ENCODE results near the gene SPTBN1. TPM values are rescaled to one million over a fixed set of nuclear protein-coding genes. Genes with fewer than 3 reads are reported as not detected.

The SPTBN1 gene
- polyA plus RNA-seq, 1 experiment, result 56.6 TPM

GRCh38 chr2:54475919-54476318 lies 19.8 kb downstream of the SPTBN1 start:
- Histone ChIP-seq H3K9me3 (ENCODE audit: control insufficient read depth, insufficient read depth, low read length) (no peaks in the 10 kb centered on the region), H3K27ac (ENCODE audit: low read depth, low read length) (no peak overlapping the region), H3K27me3 (ENCODE audit: control insufficient read depth, insufficient read depth, low read length) (no peaks in the 10 kb centered on the region), H3K4me3 (ENCODE audit: low read depth, low read length) (no peak overlapping the region)
- CTCF ChIA-PET, result no interaction called here
- POLR2A ChIA-PET, result no interaction called here
- no peak for TF ChIP-seq CTCF (IDR thresholded peaks at IDR 0.05; ENCODE audit: low read depth, low read length)
- no peak for DNase-seq (ENCODE audit: low read depth, low spot score)

GRCh38 chr2:54476852-54477251 lies 20.7 kb downstream of the SPTBN1 start:
- H3K27ac ChIP-seq (ENCODE audit: low read depth, low read length), result no peak overlapping the region
- H3K27me3 ChIP-seq (ENCODE audit: control insufficient read depth, insufficient read depth, low read length), result no peaks in the 10 kb centered on the region
- CTCF ChIA-PET, result no interaction called here
- no peaks in the 10 kb centered on the region for H3K9me3 ChIP-seq (ENCODE audit: control insufficient read depth, insufficient read depth, low read length)
- no peak overlapping the region for H3K4me3 ChIP-seq (ENCODE audit: low read depth, low read length)
- DNase-seq (ENCODE audit: low read depth, low spot score), result no peak
- POLR2A ChIA-PET, result no interaction called here
- no peak for TF ChIP-seq CTCF (IDR thresholded peaks at IDR 0.05; ENCODE audit: low read depth, low read length)

GRCh38 chr2:54477896-54478295 lies 21.8 kb downstream of the SPTBN1 start:
- CTCF ChIA-PET, result no interaction called here
- POLR2A ChIA-PET, result no interaction called here
- no peak for DNase-seq (ENCODE audit: low read depth, low spot score)
- TF ChIP-seq CTCF (IDR thresholded peaks at IDR 0.05; ENCODE audit: low read depth, low read length), result no peak
- Histone ChIP-seq H3K4me3 (ENCODE audit: low read depth, low read length) (no peak overlapping the region), H3K27me3 (ENCODE audit: control insufficient read depth, insufficient read depth, low read length) (no peaks in the 10 kb centered on the region), H3K9me3 (ENCODE audit: control insufficient read depth, insufficient read depth, low read length) (no peaks in the 10 kb centered on the region), H3K27ac (ENCODE audit: low read depth, low read length) (no peak overlapping the region)

- Histone ChIP-seq H3K9me3 (ENCODE audit: control insufficient read depth, insufficient read depth, low read length) (no peaks in the 10 kb centered on the region), H3K4me3 (ENCODE audit: low read depth, low read length) (no peak overlapping the region), H3K27ac (ENCODE audit: low read depth, low read length) (no peak overlapping the region), H3K27me3 (ENCODE audit: control insufficient read depth, insufficient read depth, low read length) (no peaks in the 10 kb centered on the region)
- CTCF ChIA-PET, result interaction anchor here (0.5 to 0.6 kb wide), 2 partner anchors 10 to 12 kb away, joined by 3 read pairs; no protein-coding TSS in a partner anchor
- POLR2A ChIA-PET, result no interaction called here
- no peak for TF ChIP-seq CTCF (IDR thresholded peaks at IDR 0.05; ENCODE audit: low read depth, low read length)
- no peak for DNase-seq (ENCODE audit: low read depth, low spot score)
Measured at GRCh38 chr2:54478899-54479298, 22.8 kb downstream of the SPTBN1 start.

- no peak for TF ChIP-seq CTCF (IDR thresholded peaks at IDR 0.05; ENCODE audit: low read depth, low read length)
- H3K4me3 ChIP-seq (ENCODE audit: low read depth, low read length), result no peak overlapping the region
- no peaks in the 10 kb centered on the region for H3K9me3 ChIP-seq (ENCODE audit: control insufficient read depth, insufficient read depth, low read length)
- ChIA-PET POLR2A (no interaction called here), CTCF (interaction anchor here (0.6 kb wide), 2 partner anchors 12 to 137 kb away, joined by 3 read pairs; no protein-coding TSS in a partner anchor)
- no peak for DNase-seq (ENCODE audit: low read depth, low spot score)
- H3K27ac ChIP-seq (ENCODE audit: low read depth, low read length), result no peak overlapping the region
- no peaks in the 10 kb centered on the region for H3K27me3 ChIP-seq (ENCODE audit: control insufficient read depth, insufficient read depth, low read length)
Measured at GRCh38 chr2:54479424-54479823, 23.3 kb downstream of the SPTBN1 start.
